BJ (cell line): ENCODE measurements around the gene SLC26A1. TPM values are rescaled to one million over a fixed set of nuclear protein-coding genes. Genes with fewer than 3 reads are reported as not detected.

ENCODE experiments used
- CTCF ChIA-PET: fragments of 350-600 bp; formaldehyde crosslinking; extraction: SDS; loops from one replicate; lab custom pipeline; 2021; ENCODE audit warnings: antibody characterized with exemption, inconsistent platforms; lab: Yijun Ruan, JAX
- POLR2A ChIA-PET: fragments of 300-600 bp; sonication (Branson Sonifier 250); formaldehyde crosslinking; extraction: SDS; loops from one replicate; lab custom pipeline; 2021; ENCODE audit warnings: antibody characterized with exemption; lab: Charles Lee
- DNase-seq: peaks from one replicate; pipeline ENCODE4 v3.0.0-alpha.2; 2011; ENCODE audit warnings: low read depth
- H3K27me3 ChIP-seq: 2 replicates; pipeline ENCODE4 v1.6.0; 2011; ENCODE audit warnings: low read length; ENCODE audit not compliant: control insufficient read depth, insufficient read depth
- H3K36me3 ChIP-seq: 2 replicates; pipeline ENCODE4 v1.5.1; 2011; ENCODE audit warnings: low read length; ENCODE audit not compliant: control insufficient read depth, insufficient read depth
- H3K4me3 ChIP-seq: 2 replicates; pipeline ENCODE4 v1.5.1; 2011; ENCODE audit warnings: low read depth, mild to moderate bottlenecking, control low read depth, low read length
- CTCF ChIP-seq: IDR thresholded peaks from 2 replicates; pipeline ENCODE4 v1.5.1; 2011; ENCODE audit warnings: low read depth, mild to moderate bottlenecking, control low read depth, inconsistent platforms, low read length, moderate library complexity; ENCODE audit not compliant: insufficient read depth
- polyA plus RNA-seq: library from polyadenylated mRNA; depleted of rRNA; stranded (reverse); fragments of >200 nt; gene quantifications from 2 replicates; pipeline ENCODE4 v1.2.3, GENCODE V29; 2011

The SLC26A1 gene
- polyA plus RNA-seq, 1 experiment = not detected

DNA sequence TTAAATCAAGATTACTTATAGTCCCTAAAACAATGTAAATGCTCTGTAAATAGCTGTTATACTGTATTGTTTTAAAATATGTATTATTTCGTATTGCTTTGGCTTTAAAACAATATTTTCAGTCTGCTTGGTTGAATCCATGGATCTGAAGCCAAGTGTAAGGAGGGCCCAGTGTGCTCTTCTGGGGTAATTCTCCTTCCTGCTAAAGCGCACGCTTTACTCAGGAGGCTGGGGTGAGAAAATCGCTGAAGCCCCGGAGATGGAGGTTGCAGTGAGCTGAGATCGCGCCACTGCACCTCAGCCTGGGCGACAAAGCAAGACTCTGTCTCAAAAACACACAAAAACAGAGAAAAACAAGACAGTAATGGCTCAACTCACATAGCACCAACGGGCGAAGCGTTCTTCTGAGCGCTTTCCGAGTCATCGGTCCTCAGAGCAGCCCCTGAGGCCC, 6.8 kb downstream of the SLC26A1 start:
- H3K36me3 ChIP-seq = peaks cover 1% of the 10 kb centered on the region
- POLR2A ChIA-PET = interaction anchor here (0.6 kb wide), 1 partner anchor 67 kb away, joined by 7 read pairs; no protein-coding TSS in a partner anchor
- no peaks in the 10 kb centered on the region for H3K27me3 ChIP-seq
- no peak for DNase-seq
- H3K4me3 ChIP-seq = peak overlapping the region; percentile 50
- CTCF ChIA-PET = interaction anchor here (1.0 to 2.5 kb wide), 4 partner anchors 12 to 245 kb away, joined by 3 to 15 read pairs (median 5); no protein-coding TSS in a partner anchor
- no peak for TF ChIP-seq CTCF

GRCh38 chr4:985123-985830, 7.9 kb downstream of the SLC26A1 start:
- Histone ChIP-seq H3K36me3 (no peaks in the 10 kb centered on the region; the same call in 1 of the 2 replicates), H3K4me3 (peak overlapping the region; percentile 24), H3K27me3 (no peaks in the 10 kb centered on the region)
- TF ChIP-seq CTCF = no peak
- ChIA-PET POLR2A (no interaction called here), CTCF (interaction anchor here (0.7 to 2.3 kb wide), 2 partner anchors 13 to 510 kb away, joined by 3 to 6 read pairs; no protein-coding TSS in a partner anchor)
- no peak for DNase-seq

GRCh38 chr4:984336-985054, 8.7 kb downstream of the SLC26A1 start:
- TF ChIP-seq CTCF = no peak
- ChIA-PET POLR2A (no interaction called here), CTCF (no interaction called here)
- Histone ChIP-seq H3K4me3 (peak overlapping the region; percentile 24), H3K36me3 (no peaks in the 10 kb centered on the region), H3K27me3 (no peaks in the 10 kb centered on the region)
- no peak for DNase-seq

GRCh38 chr4:982814-983213, 10.4 kb downstream of the SLC26A1 start:
- no peak for TF ChIP-seq CTCF
- no peaks in the 10 kb centered on the region for H3K36me3 ChIP-seq
- no peak for DNase-seq
- no peaks in the 10 kb centered on the region for H3K27me3 ChIP-seq
- no peak overlapping the region for H3K4me3 ChIP-seq
- ChIA-PET POLR2A (no interaction called here), CTCF (no interaction called here)

GRCh38 chr4:982291-982690, 10.9 kb downstream of the SLC26A1 start:
- Histone ChIP-seq H3K4me3 (no peak overlapping the region), H3K36me3 (no peaks in the 10 kb centered on the region), H3K27me3 (no peaks in the 10 kb centered on the region)
- POLR2A ChIA-PET = no interaction called here
- CTCF ChIA-PET = no interaction called here
- TF ChIP-seq CTCF = no peak
- DNase-seq = no peak
